PFSK-1 (cell line): ENCODE measurements around the gene CLDN10.

Experiments used
- POLR2AphosphoS5 ChIP-seq: IDR thresholded peaks from 2 replicates; pipeline ENCODE4 v1.6.1; 2012; ENCODE audit warnings: low read depth, mild to moderate bottlenecking, control low read depth, low read length, moderate library complexity
- SIN3A ChIP-seq: IDR thresholded peaks from 2 replicates; pipeline ENCODE4 v1.6.1; 2012; ENCODE audit warnings: mild to moderate bottlenecking, low read length, moderate library complexity, borderline replicate concordance; ENCODE audit not compliant: insufficient read depth

- TF ChIP-seq SIN3A (no peak), POLR2AphosphoS5 (no peak)
These were observed 44.5 kb upstream of the CLDN10 start for GRCh38 chr13:95507991-95508390.
